GM10266 (cell line): ENCODE results near the gene DRD3.
A peak's percentile ranks its signal among the peaks of the same experiment; 100 is the strongest.

ENCODE experiments used
- DNase-seq: peaks from one replicate; pipeline ENCODE4 v3.0.0; 2012; ENCODE audit errors: extremely low spot score
- TF ChIP-seq, protein P1 (sequence below): IDR thresholded peaks from 2 replicates; pipeline ENCODE4 v1.5.1; 2012; ENCODE audit warnings: mild to moderate bottlenecking, low read depth; ENCODE audit not compliant: control insufficient read depth, insufficient read depth; ENCODE audit errors: missing control alignments

Gene DRD3

DNA sequence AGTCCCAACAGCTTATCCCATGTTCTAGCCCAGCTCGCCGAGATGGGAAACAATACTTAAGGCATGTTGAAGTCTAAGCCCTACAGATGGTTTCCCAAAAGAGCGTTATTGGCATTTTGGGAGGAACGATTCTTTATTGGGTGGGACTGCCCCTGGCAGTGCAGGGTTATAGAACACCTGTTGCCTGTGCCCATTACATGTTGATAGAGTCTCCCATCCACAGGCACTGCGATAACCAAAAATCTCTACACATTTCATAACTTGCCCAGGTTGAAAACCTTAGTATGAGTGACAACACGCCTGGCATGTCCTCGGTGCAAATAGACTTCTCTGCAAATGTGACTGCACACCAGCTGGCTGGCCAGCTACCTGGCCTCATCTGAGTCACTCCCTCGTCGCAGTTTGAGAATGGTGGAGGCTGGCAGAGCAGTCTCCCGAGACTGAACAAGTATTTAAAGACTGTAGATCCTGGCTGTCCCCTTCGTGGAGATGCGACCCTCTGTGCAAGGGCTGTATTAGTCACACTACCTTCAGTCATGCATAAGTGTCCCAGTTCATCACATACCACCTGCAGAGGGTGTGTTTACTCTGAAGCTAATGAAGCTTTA lies 39.8 kb upstream of the DRD3 start:
- TF ChIP-seq, protein P1, sequence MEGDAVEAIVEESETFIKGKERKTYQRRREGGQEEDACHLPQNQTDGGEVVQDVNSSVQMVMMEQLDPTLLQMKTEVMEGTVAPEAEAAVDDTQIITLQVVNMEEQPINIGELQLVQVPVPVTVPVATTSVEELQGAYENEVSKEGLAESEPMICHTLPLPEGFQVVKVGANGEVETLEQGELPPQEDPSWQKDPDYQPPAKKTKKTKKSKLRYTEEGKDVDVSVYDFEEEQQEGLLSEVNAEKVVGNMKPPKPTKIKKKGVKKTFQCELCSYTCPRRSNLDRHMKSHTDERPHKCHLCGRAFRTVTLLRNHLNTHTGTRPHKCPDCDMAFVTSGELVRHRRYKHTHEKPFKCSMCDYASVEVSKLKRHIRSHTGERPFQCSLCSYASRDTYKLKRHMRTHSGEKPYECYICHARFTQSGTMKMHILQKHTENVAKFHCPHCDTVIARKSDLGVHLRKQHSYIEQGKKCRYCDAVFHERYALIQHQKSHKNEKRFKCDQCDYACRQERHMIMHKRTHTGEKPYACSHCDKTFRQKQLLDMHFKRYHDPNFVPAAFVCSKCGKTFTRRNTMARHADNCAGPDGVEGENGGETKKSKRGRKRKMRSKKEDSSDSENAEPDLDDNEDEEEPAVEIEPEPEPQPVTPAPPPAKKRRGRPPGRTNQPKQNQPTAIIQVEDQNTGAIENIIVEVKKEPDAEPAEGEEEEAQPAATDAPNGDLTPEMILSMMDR = no peak
- DNase-seq = no peak

DNA sequence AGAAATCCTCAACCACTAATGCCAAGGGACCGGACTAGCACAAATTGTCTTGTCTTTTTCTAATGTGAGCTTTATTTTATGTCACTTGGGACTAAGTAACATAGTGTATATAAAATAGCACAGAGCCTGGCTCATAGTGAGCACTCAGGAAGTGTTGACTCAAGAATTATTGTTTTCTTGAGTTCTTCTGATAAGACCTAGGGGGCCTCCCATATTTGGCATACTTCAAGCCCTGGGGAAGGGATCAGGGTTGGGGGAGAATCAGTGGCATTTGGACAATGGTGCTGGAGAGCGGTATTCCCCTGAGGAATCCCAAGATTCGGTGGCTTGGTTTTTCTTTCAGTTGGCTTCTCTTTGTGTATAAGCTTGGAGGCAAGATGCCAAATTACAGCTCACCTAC lies 39.2 kb upstream of the DRD3 start:
- TF ChIP-seq, protein P1 = no peak
- no peak for DNase-seq

DNA sequence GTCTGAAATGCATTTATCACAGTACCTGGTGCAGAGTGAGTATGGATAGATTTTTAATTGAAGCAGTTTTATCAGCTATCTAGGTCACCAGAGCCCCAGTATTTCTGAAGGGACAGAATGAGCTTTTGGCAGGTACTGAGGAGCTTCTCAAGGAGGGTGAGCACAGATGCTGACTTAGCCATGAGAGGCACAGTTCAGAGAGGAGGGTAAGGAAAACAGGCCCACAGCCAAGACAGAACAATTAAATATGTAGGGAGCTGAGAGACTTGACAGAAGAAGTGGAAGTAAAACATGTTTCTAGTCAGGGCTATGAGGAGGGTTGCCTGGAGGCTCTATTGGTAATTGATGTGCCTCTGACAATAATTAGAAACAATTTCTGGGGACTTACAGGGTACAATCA lies 38.4 kb upstream of the DRD3 start:
- DNase-seq = no peak
- TF ChIP-seq, protein P1 = no peak

DNA sequence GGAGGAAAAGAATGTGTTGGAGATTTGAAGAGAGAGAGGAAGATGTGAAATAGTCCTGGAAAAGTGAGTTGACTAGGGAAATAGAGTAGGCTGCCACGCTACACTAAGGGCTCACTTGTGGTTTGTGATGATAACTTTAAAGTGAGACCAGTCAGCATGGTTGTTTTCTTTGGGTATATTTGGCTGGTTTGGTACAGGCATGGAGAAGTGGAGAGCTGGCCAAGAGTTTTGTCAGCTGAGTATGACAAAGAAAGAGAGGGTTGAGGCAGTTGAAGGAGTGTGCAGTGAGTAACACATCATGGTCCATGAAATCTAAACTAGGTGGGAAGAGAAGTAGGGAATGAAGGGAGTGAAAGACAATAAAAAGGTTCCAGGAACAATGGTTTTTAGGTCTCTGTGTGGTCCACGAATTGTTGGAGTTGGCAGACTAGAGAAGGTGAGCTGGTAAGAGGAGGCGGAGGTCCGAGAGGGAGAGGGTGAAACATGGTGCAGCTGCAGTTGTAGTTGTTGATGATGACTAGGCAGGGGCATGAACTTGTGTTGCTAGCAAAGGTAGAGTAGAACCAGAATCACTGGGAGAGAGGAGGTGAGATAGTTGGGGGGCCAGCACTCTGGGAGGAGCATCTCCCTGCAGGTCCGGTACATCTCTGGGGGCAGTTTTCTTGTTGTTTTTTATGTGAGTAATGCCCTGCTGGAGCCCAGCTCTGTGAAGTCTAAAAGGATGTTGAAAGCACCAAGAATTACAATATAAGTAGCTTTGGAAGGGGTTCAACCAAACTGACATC lies 37.5 kb upstream of the DRD3 start:
- no peak for DNase-seq

DNA sequence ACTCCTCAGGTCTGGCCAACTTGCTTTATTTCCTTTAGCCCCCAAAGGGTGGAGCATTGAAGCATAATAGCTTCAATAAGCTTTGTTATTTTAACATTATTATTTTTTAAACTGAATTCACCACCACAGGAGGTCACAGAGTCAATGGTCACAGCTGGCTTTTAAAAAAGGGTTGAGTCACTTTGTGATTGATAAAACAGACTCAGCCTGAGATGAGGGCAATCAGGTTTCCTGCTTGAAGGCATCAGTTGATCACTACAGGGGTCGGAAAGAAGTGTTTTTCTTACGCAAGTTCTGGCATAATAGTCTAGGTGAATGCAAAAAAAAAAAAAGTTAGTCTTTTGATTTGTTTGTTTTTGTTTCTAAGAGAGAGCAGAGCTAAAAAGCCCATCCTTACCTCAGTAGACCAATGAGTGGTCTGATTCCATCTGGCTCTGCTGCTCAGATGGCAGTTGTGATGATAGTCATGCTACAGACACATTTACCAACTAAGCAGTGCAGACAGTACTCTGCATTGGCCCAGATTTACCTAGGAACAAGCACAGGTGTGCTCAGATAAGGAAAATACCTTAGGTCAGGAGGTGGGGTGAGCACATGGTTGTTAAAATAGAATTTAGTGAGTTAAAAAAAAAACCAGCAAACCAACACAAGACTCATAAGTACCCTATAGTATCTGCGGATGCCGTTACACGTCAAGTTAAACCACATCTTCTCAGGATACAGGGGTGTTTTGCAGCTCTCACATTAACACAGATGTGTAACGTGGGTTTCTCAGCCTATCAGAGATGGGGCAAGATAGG lies 35.9 kb upstream of the DRD3 start:
- TF ChIP-seq, protein P1 = no peak
- DNase-seq = no peak

More for the DNA sequence above, 37.5 kb upstream of the DRD3 start:
- TF ChIP-seq, protein P1 = no peak

DNA sequence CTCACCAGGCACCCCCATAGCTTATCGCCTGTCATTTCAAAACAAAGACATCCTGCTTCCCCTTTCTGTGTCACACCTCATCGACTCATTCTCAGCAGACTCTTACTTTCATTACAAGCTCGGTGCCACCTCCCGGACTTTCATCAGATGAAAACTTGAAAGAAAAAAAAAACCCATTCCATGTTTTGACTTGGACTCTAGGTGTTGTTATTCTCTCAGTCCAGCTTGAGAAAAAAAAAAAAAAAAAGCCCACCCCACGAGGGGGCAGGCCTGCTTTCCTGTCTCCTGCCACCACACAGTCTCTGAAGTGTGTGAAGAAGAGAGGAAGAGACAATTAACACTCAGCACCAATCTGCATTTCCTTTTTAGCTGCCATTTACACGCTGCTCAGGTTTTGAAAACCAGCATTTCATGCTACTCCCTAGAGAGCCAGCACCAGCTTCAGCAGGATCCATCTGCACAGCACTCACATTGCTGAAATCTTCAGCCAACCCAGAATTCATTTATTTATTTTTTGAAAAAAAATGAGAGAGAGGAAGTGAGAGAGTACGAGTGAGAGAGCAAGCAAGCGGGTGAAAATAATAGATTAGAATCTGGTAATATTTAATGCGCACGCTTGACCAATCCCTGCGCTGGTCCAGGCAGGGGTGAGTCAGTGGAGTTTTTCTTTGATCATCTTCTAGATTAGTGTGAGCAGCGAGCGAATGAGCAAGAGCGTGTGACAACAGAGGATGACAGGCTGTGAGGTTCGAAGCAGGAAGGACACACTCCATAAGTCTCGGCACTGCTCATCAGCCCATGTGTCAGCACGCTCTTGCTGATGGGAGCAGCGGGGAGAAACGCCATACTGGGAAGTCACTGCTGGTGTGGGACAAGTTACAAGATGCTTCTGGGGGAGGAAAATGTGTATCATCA lies 35.0 kb upstream of the DRD3 start:
- TF ChIP-seq, protein P1 = peak; percentile 5
- DNase-seq = peak; percentile 64
